Smooth muscle cell (in vitro differentiated cells): ENCODE measurements around the gene NCOR1. TPM values are rescaled to one million over a fixed set of nuclear protein-coding genes. Genes with fewer than 3 reads are reported as not detected.
"Not testable (repeated sequence)": the region's sequence is repeated elsewhere in the genome, so short reads cannot be mapped to it uniquely, and the experiment has no call there.

ENCODE experiments used
- DNase-seq: peaks from one replicate; lab custom pipeline; 2025; ENCODE audit not compliant: unreplicated experiment; lab: John Stamatoyannopoulos, UW
- H2AFZ ChIP-seq: fragments of 200-600 bp; sonication (generic); 2 replicates; pipeline ENCODE4 v1.6.0; 2016; ENCODE audit warnings: antibody characterized with exemption, low read depth, mild to moderate bottlenecking
- H3F3A ChIP-seq: fragments of 200-600 bp; sonication (generic); 2 replicates; pipeline ENCODE4 v1.6.0; 2017; ENCODE audit warnings: antibody characterized with exemption, low read depth
- H3K27ac ChIP-seq: fragments of 200-600 bp; sonication (generic); 2 replicates; pipeline ENCODE4 v1.5.1; 2016; ENCODE audit warnings: low read depth, mild to moderate bottlenecking
- H3K27me3 ChIP-seq: fragments of 200-600 bp; sonication (generic); 2 replicates; pipeline ENCODE4 v1.6.1; 2016; ENCODE audit warnings: low read depth, mild to moderate bottlenecking
- H3K36me3 ChIP-seq: fragments of 200-600 bp; sonication (generic); 2 replicates; pipeline ENCODE4 v1.5.1; 2016; ENCODE audit warnings: low read depth
- H3K4me1 ChIP-seq: fragments of 200-600 bp; sonication (generic); 2 replicates; pipeline ENCODE4 v1.5.1; 2016; ENCODE audit warnings: low read depth
- H3K4me2 ChIP-seq: fragments of 200-600 bp; sonication (generic); 2 replicates; pipeline ENCODE4 v1.6.0; 2016; ENCODE audit warnings: mild to moderate bottlenecking
- H3K4me3 ChIP-seq: fragments of 200-600 bp; sonication (generic); 2 replicates; pipeline ENCODE4 v1.5.1; 2016; ENCODE audit warnings: mild to moderate bottlenecking
- H3K79me2 ChIP-seq: fragments of 200-600 bp; sonication (generic); 2 replicates; pipeline ENCODE4 v1.6.0; 2016; ENCODE audit warnings: low read depth, mild to moderate bottlenecking
- H3K9ac ChIP-seq: fragments of 200-600 bp; sonication (generic); 2 replicates; pipeline ENCODE4 v1.6.0; 2016; ENCODE audit warnings: low read depth
- H3K9me3 ChIP-seq: fragments of 200-600 bp; sonication (generic); replicated peaks from 2 replicates; pipeline ENCODE4 v1.5.1; 2016; ENCODE audit warnings: low read depth
- H4K20me1 ChIP-seq: fragments of 200-600 bp; sonication (generic); 2 replicates; pipeline ENCODE4 v1.6.0; 2016; ENCODE audit warnings: low read depth
- WGBS: methylation state at CpG from one replicate; pipeline ENCODE4 v1.1.7; 2016; ENCODE audit warnings: low lambda C conversion rate; 5-methylcytosine and 5-hydroxymethylcytosine counted together
- polyA plus RNA-seq: library from polyadenylated mRNA; unstranded; fragments of >200 nt; fragmentation: Nextera tagmentation; extraction: Ambion mirVana; gene quantifications from 2 replicates; pipeline ENCODE4 v1.2.1, GENCODE V29; 2016
- total RNA-seq: library from RNA; depleted of rRNA; stranded (reverse); fragments of >200 nt; gene quantifications from 2 replicates; pipeline ENCODE4 v1.2.3, GENCODE V29; 2014
- TF ChIP-seq, protein P1 (sequence below): fragments of 200-600 bp; sonication (generic); IDR thresholded peaks from 2 replicates; pipeline ENCODE4 v1.5.1; 2017; ENCODE audit warnings: borderline replicate concordance, mild to moderate bottlenecking, antibody characterized with exemption; ENCODE audit not compliant: insufficient read depth, poor library complexity, severe bottlenecking

NCOR1 gene
- total and polyA plus RNA-seq, 2 experiments from 2014 or later = 79.1 to 119 TPM

DNA sequence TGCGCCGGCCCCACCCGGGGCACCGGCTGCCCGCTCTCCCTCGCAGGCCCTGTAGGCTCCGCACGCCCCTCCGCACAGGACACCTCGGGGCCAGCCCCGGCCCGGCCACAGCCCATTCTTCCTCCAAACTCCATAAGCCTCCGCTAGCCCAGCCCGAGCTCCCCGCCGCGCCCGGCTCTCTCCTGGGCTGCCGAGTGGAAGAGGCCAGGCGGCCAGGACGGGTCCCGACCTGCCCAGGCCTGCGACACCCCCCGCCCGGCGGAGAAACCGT, 397 bp downstream of the NCOR1 start:
- Histone ChIP-seq H3K9ac (peak overlapping the region; percentile 94), H3K36me3 (no peaks in the 10 kb centered on the region), H3K4me2 (peak overlapping the region; percentile 97), H2AFZ (peak overlapping the region; percentile 73), H3K4me1 (peaks cover 23% of the 10 kb centered on the region), H4K20me1 (peaks cover 45% of the 10 kb centered on the region), H3F3A (no peaks in the 10 kb centered on the region), H3K27ac (peak overlapping the region; percentile 85), H3K27me3 (no peaks in the 10 kb centered on the region), H3K4me3 (peak overlapping the region; percentile 94), H3K79me2 (peaks cover 82% of the 10 kb centered on the region), H3K9me3 (no peaks in the 10 kb centered on the region)
- 1% methylated on average over 26 of the region's 27 CpGs for WGBS
- no peak for DNase-seq
- TF ChIP-seq, protein P1, sequence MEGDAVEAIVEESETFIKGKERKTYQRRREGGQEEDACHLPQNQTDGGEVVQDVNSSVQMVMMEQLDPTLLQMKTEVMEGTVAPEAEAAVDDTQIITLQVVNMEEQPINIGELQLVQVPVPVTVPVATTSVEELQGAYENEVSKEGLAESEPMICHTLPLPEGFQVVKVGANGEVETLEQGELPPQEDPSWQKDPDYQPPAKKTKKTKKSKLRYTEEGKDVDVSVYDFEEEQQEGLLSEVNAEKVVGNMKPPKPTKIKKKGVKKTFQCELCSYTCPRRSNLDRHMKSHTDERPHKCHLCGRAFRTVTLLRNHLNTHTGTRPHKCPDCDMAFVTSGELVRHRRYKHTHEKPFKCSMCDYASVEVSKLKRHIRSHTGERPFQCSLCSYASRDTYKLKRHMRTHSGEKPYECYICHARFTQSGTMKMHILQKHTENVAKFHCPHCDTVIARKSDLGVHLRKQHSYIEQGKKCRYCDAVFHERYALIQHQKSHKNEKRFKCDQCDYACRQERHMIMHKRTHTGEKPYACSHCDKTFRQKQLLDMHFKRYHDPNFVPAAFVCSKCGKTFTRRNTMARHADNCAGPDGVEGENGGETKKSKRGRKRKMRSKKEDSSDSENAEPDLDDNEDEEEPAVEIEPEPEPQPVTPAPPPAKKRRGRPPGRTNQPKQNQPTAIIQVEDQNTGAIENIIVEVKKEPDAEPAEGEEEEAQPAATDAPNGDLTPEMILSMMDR = no peak

DNA sequence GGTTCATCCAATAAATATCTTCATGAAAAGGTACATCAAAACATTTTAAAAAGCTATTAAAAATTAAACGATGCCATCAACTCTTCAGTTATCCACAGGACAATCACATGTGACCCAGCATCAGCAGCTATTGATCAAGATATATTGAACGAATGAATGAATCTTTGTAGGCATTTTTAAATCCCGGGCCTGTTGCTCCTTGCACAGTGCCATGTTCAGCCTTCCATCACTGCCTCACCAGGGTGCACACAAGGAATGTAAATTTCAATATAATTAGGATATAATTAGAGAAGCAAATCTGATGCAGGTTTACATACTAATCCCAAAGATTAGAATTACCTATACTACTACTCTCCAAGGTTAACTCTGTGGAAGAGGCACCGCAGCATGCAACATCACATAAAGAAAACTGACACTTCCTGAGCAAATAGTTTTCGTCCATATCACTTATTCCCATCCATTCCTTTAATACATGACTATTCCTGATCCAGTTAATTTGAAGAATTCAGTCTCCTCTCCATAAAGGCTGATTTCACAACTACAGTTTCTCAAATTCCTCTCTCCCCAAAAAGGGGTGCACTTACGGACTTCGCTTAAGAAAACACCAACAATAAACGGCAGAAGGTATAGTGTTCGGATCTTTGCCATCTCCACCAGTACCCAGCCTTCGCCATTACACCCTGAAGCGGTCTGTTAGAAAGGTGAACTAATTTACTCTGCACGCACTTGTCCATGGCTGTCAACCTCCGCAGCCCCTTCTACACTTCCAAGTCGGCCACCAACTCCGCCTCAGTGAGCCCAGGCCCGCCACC, 938 bp downstream of the NCOR1 start:
- Histone ChIP-seq H3K9me3 (no peaks in the 10 kb centered on the region), H3K27ac (peak overlapping the region; percentile 85), H4K20me1 (peaks cover 50% of the 10 kb centered on the region), H3K36me3 (no peaks in the 10 kb centered on the region), H3K4me3 (peak overlapping the region; percentile 94), H3K27me3 (no peaks in the 10 kb centered on the region), H2AFZ (peak overlapping the region; percentile 73), H3K79me2 (peaks cover 83% of the 10 kb centered on the region), H3K4me1 (peaks cover 23% of the 10 kb centered on the region), H3K9ac (peak overlapping the region; percentile 94), H3K4me2 (peak overlapping the region; percentile 97), H3F3A (no peaks in the 10 kb centered on the region)
- DNase-seq = no peak
- TF ChIP-seq, protein P1 = no peak
- WGBS = 11% methylated on average over 16 of the region's 16 CpGs

DNA sequence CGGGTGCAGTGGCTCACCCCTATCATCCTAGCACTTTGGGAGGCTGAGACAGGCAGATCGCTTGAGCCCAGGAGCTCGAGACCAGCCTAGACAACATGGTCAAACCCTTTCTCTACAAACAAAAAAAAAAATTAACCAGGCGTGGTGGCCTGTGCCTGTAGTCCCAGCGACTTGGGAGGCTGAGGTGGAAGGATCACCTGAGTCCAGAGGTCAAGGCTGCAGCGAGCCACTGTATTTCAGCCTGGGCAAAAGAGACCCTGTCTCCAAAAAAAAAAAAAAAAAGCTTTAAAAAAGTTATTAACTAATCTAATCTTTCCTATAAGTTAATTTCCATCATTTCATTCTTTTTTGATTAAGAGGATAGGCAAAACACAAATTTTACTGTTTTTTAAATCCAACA, 2.5 kb downstream of the NCOR1 start:
- TF ChIP-seq, protein P1 = no peak
- Histone ChIP-seq H3K4me1 (peaks cover 17% of the 10 kb centered on the region), H3K9ac (no peak overlapping the region), H3K27ac (no peak overlapping the region), H3K36me3 (no peaks in the 10 kb centered on the region), H2AFZ (no peak overlapping the region), H3K9me3 (no peaks in the 10 kb centered on the region), H3K27me3 (no peaks in the 10 kb centered on the region), H4K20me1 (peaks cover 66% of the 10 kb centered on the region), H3K4me3 (no peak overlapping the region), H3F3A (no peaks in the 10 kb centered on the region), H3K4me2 (no peak overlapping the region), H3K79me2 (peaks cover 83% of the 10 kb centered on the region)
- WGBS = 86% methylated on average over 6 of the region's 6 CpGs
- DNase-seq = no peak

DNA sequence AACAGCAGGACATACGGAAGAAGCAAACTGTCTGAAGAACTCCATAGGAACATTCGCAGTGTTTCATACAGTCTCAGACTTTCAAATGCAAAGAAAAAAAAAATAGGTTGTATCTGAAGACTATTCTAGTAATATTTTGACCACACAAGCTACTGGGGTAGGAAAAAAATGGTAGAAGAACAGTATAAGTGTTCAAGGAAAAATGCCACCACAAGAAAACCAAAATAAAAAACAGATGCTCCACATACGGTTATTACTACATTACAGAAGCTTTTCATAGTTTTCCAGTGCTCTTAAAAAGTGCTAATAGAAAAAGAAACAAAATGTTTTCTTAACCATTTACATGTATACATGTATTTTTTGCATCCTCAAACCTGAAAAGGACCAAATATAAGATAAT, 3.7 kb downstream of the NCOR1 start:
- Histone ChIP-seq H2AFZ (no peak overlapping the region), H3K27ac (no peak overlapping the region), H3K27me3 (no peaks in the 10 kb centered on the region), H3K9ac (no peak overlapping the region), H3K4me2 (no peak overlapping the region), H3F3A (no peaks in the 10 kb centered on the region), H4K20me1 (peaks cover 78% of the 10 kb centered on the region), H3K4me1 (peaks cover 12% of the 10 kb centered on the region), H3K36me3 (no peaks in the 10 kb centered on the region), H3K79me2 (peaks cover 87% of the 10 kb centered on the region), H3K9me3 (no peaks in the 10 kb centered on the region), H3K4me3 (no peak overlapping the region)
- DNase-seq = no peak
- TF ChIP-seq, protein P1 = no peak
- 84% methylated on average over 3 of the region's 3 CpGs for WGBS

DNA sequence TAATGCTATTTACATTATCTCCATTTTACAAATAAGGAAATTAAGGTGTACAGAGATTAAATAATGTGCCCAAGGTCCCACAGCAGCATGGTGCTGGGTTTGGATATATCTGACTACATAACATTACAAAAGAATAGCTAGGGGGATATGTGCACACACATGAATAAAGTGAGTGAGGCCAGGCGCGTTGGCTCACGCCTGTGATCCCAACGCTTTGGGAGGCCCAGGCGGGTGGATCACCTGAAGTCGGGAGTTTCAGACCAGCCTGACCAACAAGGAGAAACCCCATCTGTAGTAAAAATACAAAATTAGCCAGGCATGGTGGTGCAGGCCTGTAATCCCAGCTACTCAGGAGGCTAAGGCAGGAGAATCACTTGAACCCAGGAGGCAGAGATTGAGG, 10.6 kb downstream of the NCOR1 start:
- H3K9ac ChIP-seq, H3K9me3 ChIP-seq, H3F3A ChIP-seq, H3K4me3 ChIP-seq, DNase-seq, H3K36me3 ChIP-seq, H2AFZ ChIP-seq, H3K27me3 ChIP-seq, H3K4me1 ChIP-seq, H3K4me2 ChIP-seq: not testable (repeated sequence)
- WGBS = 91% methylated on average over 6 of the region's 6 CpGs
- Histone ChIP-seq H3K79me2 (peaks cover 99% of the 10 kb centered on the region), H4K20me1 (peaks cover 100% of the 10 kb centered on the region), H3K27ac (peak overlapping the region; percentile 2)
